Nucleus accumbens (tissue), 56 donors: ENCODE measurements around the gene ICA1.

Experiments
- DNase-seq, 56 donors: peaks; one replicate each; lab custom pipeline; 2025; lab: John Stamatoyannopoulos, UW

The ICA1 gene

DNA sequence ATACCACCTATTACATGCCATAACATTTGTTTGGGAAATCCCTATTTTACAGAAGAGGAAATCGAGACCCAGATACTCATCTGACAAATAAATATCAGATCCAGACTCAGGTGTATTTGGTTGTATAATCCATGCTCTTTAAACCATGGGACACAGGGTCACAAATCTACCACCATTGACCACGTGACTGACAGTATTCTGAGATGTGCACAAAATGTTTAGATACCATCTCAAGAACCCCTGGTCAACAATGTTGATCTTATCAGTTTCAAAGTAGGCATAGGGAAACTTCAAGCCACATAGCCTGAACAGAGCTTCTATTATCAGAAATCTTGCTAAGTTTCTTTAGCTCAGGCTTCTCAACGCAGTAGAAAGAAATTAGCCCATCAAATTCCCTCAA, 93.6 kb downstream of the ICA1 start:
- no peak for DNase-seq

DNA sequence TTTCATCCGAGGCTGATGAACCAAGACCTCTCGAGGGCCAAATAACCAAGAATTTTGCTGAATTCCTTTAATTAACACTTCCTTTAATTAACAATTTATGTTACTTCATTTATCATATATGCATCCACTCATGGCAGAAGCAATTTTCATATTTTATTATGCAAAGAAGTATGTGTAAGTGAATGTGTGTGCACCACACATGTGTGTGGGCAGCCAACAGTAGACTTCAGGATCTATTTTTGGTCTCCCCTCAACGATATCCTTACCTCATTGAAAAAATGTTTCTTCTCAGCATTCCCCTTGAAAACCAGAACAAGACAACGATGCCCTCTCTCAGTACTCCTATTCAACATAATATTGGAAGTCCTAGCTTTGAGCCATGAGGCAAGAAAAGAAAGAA, 96.8 kb downstream of the ICA1 start:
- DNase-seq: no peak

DNA sequence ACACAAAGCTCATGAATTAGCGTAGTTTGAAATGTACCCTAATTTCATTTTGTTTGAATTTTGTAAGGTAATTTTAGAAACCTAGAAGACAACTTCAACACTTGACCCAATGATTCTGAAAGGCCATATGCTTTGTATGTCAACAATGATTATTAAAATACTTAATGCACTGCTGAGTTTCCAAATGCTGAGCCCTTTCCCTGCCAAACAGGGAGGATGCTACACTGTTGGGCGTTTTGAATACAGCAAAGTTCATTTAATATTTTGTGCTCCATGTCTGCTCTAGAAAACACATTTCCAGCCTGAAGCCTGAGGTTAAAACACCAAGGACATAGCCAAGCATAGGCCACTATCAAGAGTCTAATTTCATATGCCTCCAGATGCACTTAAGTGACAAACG, 99.8 kb downstream of the ICA1 start:
- no peak for DNase-seq

DNA sequence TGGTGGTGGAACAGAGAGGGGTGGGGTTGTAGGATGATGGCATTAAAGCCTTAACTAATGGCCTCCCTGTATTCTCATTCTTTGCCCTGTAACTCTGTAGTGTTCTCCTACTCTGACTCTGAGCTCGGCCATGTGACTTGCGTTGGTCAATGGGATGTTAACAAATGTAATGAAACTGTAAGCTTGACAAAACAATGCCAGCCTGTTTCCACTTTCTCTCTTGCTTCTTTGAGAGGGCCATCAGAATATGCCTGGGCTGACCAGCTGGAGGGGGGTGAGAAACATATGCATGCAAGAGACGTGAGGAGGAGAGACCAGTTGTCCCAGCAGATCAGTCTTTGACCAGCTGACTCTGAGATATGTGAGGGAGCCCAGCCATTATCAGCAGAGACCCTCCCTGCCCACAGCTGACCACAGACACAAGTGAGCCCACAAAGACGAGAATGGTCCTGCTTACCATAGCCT, 100.6 kb downstream of the ICA1 start:
- DNase-seq: no peak

DNA sequence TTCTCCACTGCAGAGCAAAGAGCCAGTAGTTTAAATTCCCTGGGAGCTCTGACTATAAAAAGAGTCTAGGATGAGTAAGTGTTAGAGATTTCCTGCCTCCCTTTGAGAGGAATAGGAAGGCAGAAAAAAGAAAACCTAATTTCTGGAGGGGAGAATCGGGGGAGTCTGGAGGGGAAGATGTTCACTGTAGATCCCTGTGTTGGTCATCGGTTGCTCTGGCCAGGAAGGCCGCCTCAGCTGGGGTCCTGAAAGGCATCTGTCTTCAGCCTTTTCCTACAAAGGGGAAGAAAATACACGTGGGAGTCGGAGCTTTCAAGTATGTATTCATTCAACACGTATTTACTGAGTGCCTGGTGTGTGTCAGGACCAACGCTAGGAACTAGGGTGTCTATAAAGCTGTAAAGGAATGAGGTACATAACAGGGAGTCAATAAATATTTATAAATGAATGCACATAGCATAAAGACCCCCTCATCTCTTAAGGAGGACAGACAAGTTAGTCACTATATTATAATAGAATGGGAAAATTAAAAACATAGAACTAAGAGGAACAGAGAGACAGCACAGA, 101.1 kb downstream of the ICA1 start:
- no peak for DNase-seq

GRCh38 chr7:8160250-8160649, 101.7 kb downstream of the ICA1 start:
- no peak for DNase-seq

- no peak for DNase-seq
Measured at GRCh38 chr7:8159595-8159994, 102.4 kb downstream of the ICA1 start.

- DNase-seq: no peak
Measured at GRCh38 chr7:8157296-8157695, 104.7 kb downstream of the ICA1 start.

- no peak for DNase-seq
Measured at GRCh38 chr7:8155836-8156235, 106.1 kb downstream of the ICA1 start.

- no peak for DNase-seq
Measured at GRCh38 chr7:8154272-8154671, 107.7 kb downstream of the ICA1 start.

DNA sequence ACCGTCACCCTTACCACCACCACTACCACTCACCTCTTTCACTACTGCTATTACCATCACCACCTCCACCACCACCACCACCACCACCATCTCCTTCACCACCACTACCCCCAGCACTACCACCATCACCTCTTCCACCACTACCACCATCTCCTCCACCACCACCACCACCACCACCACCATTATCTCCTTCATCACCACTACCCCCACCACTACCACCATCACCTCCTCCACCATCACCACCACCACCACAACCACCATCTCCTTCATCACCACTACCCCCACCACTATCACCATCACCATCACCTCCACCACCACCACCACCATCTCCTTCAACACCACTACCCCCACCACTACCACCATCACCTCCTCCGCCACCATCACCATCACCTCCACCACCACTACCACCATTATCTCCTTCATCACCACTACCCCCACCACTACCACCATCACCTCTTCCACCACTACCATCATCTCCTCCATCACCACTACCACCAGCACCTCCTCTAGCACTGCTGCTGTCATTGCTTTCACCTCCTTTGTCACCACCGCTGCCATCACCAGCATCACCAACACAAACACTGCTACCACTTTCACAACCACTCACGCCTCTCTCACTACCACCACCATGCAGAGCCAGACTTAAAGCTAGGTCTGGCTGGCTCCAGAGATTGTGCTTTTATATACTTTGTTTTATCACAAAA, 109.3 kb downstream of the ICA1 start:
- DNase-seq: no peak

GRCh38 chr7:8151161-8151725, 110.7 kb downstream of the ICA1 start:
- no peak for DNase-seq

DNA sequence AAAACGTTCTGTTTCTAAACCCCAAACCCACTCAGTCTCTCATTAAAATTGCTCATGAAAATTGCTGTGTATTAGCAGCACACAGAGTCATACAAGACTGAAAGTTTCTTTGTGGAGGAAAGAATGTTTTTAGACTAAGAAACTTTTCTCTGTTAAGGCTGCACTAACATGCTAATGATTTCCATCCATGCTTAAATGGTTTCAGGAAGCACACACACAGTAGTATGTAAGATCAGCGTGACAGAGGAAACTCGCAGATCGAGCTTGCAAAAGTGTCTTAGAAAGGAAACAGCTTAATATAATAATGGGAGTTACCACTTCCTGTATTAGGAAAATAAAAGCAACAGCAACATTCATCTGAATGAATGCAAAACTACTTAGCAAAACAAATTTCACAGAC, 112.7 kb downstream of the ICA1 start:
- DNase-seq: no peak

- DNase-seq: peak in 4 of 56 donors; percentile 13 to 52 (median 24)
Measured at GRCh38 chr7:8147760-8148463, 114.1 kb downstream of the ICA1 start.

GRCh38 chr7:8146788-8147413, 115.1 kb downstream of the ICA1 start:
- no peak for DNase-seq

DNA sequence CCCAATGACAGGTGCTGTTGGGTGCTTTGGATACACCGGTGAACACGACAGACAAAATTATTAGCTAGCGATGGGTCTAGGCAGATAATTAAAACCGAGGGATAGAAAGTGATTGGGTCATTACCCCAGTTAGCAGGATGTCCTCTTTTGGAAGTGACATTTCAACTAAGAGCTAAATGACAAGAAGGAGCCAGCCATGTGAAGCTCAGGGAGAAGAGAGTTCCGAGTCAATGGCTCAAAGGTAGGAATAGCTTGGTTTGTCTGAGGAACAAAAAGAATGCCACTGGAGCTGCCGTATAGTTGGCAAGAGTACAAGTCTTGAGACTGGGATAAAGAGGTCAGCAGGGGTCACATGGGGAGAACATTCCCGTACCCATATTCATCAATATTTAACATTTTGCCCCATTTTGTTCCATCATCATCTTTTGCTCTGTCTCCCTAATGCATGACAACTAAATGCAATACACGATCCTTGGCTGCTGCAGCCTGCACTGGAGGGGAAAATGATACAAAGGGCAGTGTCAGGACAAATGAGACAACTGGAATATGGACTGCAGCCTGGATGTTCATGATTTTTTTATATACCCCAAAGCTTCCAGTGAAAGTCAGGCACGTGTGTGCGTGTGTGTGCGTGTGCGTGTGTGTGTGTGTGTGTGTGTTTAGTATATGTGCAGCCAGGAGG, 115.7 kb downstream of the ICA1 start:
- no peak for DNase-seq

DNA sequence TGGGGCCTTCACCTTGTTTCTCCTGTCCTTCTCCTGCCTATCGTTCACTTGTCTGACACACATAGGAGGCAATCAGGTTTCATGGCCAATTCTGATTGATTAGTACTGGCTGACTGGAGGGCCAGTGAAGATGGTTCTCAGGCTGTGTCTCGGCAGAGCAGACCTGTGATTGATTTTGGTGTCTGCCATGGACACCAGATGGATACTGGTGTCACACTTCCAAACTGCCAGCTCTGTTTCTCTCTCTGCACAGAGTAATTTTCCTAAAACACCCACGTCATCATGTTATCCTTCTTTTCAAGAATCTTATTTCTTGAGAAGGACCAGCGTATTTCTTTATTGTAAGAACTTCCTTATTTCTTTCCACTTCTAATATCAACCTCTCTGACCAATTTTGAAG, 117.1 kb downstream of the ICA1 start:
- no peak for DNase-seq

- no peak for DNase-seq
Measured at GRCh38 chr7:8143151-8143874, 118.7 kb downstream of the ICA1 start.

GRCh38 chr7:8142477-8142876, 119.5 kb downstream of the ICA1 start:
- DNase-seq: no peak

DNA sequence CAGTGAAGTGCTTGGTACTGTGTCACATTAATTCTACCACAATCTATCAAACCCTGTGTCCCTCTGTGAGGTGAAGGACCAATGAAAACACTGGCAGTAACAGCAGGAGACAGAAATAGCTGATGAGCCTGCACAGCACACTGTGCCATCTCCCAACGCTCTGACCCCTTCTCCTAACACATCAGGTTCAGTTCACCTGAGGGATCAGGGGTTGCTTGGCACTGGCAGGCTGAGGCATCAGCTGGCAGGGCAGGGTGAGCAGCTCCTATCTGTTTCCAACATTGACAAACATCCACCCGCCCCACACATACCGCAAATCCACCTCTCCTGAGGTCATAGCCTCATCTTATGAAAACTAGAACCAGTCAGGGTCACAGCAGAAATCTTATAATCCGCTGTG, 120.9 kb downstream of the ICA1 start:
- no peak for DNase-seq
